ENCODE results near the gene ADIPOR2.

ADIPOR2 gene

DNA sequence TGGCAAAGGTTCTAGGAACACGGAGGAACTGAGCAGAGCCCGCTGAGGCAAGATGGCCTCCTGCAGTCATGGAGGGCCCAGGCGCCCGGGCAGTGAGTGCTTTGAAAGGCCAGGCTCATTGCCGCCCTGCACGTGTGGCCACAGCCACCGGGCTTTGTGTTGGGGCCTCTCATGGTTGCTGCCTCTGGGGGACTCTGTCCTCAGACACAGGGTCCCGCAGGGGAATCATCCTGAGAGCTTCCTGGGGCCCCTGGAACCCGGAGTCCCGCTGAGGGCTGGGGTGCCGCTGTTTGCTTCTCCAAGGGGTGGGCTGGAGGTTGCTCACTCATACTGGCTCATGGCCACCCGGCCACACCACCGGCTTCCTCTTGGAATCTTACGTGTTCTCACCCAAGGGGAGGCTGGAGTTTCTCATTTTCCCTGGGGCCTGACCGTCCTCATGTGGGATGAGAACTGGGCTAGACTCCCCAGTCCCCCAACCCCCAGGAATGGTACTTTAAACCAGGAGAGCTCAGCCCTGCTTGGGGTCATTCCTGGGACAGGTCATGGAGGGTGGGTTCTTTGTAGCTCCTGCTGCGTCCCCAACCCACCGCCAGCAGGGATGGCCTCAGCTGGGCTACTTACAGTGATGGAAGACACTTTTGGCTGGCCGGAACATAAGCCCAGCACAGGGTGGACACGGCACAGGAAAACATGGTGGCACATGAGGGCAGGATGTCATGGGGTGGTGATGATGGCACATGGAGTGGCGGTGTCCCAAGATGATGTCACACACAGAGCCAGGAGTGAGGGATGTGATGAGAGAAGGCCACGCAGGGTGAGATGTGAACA lies 108.4 kb downstream of the ADIPOR2 start:
- no peaks in the 10 kb centered on the region for H3K36me3 ChIP-seq (ENCODE audit: insufficient read depth, low read length)
- no peak for TF ChIP-seq EZH2 (IDR thresholded peaks at IDR 0.05; ENCODE audit: borderline replicate concordance, low read depth, low read length, severe bottlenecking)
- TF ChIP-seq, protein P1, sequence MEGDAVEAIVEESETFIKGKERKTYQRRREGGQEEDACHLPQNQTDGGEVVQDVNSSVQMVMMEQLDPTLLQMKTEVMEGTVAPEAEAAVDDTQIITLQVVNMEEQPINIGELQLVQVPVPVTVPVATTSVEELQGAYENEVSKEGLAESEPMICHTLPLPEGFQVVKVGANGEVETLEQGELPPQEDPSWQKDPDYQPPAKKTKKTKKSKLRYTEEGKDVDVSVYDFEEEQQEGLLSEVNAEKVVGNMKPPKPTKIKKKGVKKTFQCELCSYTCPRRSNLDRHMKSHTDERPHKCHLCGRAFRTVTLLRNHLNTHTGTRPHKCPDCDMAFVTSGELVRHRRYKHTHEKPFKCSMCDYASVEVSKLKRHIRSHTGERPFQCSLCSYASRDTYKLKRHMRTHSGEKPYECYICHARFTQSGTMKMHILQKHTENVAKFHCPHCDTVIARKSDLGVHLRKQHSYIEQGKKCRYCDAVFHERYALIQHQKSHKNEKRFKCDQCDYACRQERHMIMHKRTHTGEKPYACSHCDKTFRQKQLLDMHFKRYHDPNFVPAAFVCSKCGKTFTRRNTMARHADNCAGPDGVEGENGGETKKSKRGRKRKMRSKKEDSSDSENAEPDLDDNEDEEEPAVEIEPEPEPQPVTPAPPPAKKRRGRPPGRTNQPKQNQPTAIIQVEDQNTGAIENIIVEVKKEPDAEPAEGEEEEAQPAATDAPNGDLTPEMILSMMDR (IDR thresholded peaks at IDR 0.05; ENCODE audit: borderline replicate concordance, extremely low read depth, low read length, poor library complexity, severe bottlenecking): no peak

DNA sequence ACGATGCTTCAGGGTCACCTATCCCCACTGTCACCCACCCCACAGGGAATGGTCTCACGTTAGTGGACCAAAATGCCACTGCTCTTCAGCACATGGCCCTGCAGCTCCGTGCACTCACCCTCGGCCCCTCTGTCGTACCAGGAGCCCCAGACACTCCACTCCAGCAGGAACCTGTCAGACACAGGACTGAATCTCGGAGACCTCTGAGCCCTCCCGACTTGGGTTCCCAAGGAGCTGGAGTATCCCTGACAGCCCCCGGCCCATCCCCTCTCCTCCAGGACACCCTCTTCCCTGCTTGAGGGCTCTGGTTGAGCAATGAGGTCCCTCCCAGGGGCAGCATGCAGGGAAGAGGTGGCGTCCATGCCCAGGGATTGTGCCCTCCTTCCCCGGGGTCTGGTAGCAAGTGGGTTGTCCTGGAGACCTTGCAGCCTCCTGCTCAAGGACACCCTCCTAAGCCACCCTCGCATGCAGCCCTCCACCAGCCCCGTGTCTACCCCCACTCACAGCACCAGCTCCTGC lies 109.1 kb downstream of the ADIPOR2 start:
- H2AFZ ChIP-seq (ENCODE audit: low read depth, low read length): no peak overlapping the region
- H3K9ac ChIP-seq (ENCODE audit: low read depth, low read length): no peak overlapping the region
- ATAC-seq (ENCODE audit: insufficient read depth, low read depth) (no peak), DNase-seq (no peak)
- no peak overlapping the region for H3K27ac ChIP-seq (ENCODE audit: low read length)
- H3K79me2 ChIP-seq (ENCODE audit: insufficient read depth, low read length): no peaks in the 10 kb centered on the region
- TF ChIP-seq, protein P1 (IDR thresholded peaks at IDR 0.05; ENCODE audit: borderline replicate concordance, extremely low read depth, low read length, poor library complexity, severe bottlenecking): no peak
- H3K4me3 ChIP-seq (ENCODE audit: low read depth in 1 of 2, low read length in 2 of 2): no peak overlapping the region
- no peaks in the 10 kb centered on the region; the same call in 1 of the 2 replicates for H4K20me1 ChIP-seq (ENCODE audit: insufficient read depth, low read length)
- no peak overlapping the region for H3K4me2 ChIP-seq (ENCODE audit: insufficient read depth, low read length)
- H3K36me3 ChIP-seq (ENCODE audit: insufficient read depth, low read length): no peaks in the 10 kb centered on the region
- H3K27me3 ChIP-seq (ENCODE audit: insufficient read depth, low read length, poor library complexity): no peaks in the 10 kb centered on the region
- H3K4me1 ChIP-seq (ENCODE audit: insufficient read depth, low read length): peaks cover 22% of the 10 kb centered on the region
- H3K9me3 ChIP-seq (ENCODE audit: insufficient read depth, low read length, severe bottlenecking): no peaks in the 10 kb centered on the region

More for the DNA sequence above, 108.4 kb downstream of the ADIPOR2 start:
- H3K27ac ChIP-seq (ENCODE audit: low read length): no peak overlapping the region
- no peaks in the 10 kb centered on the region for H3K9me3 ChIP-seq (ENCODE audit: insufficient read depth, low read length, severe bottlenecking)
- H3K4me2 ChIP-seq (ENCODE audit: insufficient read depth, low read length): no peak overlapping the region
- DNase-seq: no peak
- H3K9ac ChIP-seq (ENCODE audit: low read depth, low read length): no peak overlapping the region
- H3K4me1 ChIP-seq (ENCODE audit: insufficient read depth, low read length): peaks cover 18% of the 10 kb centered on the region
- ATAC-seq (ENCODE audit: insufficient read depth, low read depth): no peak
- H3K4me3 ChIP-seq (ENCODE audit: low read depth in 1 of 2, low read length in 2 of 2): no peak overlapping the region
- H3K79me2 ChIP-seq (ENCODE audit: insufficient read depth, low read length): no peaks in the 10 kb centered on the region
- H4K20me1 ChIP-seq (ENCODE audit: insufficient read depth, low read length): no peaks in the 10 kb centered on the region; the same call in 1 of the 2 replicates
- H2AFZ ChIP-seq (ENCODE audit: low read depth, low read length): no peak overlapping the region
- H3K27me3 ChIP-seq (ENCODE audit: insufficient read depth, low read length, poor library complexity): no peaks in the 10 kb centered on the region

DNA sequence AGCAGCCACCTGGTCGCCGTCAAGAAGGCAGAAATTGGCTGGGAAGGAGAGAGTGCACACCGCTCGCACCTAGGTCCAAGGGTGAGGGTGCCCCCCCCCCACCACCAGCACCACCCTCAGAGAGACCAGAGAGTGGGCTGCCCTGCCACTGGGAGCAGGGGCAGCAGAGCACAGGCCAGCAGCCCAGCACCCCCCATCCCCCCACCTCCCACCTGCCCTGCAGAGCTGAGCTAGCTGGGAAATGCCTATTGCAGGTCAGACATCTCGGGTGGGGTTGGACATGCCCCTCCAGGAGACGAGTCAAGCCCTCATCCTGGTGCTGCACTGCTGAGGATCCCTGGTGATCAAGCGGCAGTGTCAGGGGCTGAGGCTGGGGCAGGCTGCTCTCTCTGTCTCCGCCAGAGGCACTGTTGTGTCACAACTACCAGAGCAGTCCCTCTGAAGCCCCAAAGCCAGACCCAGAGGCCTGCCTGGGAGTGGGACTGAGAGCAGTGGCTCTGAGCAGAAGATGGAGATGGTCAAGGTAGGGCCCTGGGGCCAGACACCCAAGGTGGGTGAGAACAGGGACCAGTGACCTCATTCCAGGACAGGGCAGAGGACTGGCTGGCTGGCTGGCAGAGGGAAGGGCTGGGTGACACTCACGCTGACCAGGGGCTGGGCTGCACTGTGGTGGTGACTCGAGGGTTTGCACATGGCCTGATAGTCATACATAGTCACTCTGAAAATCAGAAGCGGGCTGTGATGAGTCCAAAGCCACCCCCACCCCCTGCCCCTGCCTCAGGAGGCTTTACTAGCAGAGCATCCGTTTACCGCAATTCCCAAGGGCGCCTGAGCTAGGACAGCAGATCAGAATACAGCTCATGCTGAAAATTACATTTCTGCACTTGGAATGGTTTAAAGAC lies 109.8 kb downstream of the ADIPOR2 start:
- DNase-seq (no peak), ATAC-seq (ENCODE audit: insufficient read depth, low read depth) (no peak)
- Histone ChIP-seq H3K9ac (ENCODE audit: low read depth, low read length) (no peak overlapping the region), H3K4me2 (ENCODE audit: insufficient read depth, low read length) (no peak overlapping the region), H3K4me3 (ENCODE audit: low read depth in 1 of 2, low read length in 2 of 2) (no peak overlapping the region), H3K27me3 (ENCODE audit: insufficient read depth, low read length, poor library complexity) (no peaks in the 10 kb centered on the region), H4K20me1 (ENCODE audit: insufficient read depth, low read length) (no peaks in the 10 kb centered on the region; the same call in 1 of the 2 replicates), H3K36me3 (ENCODE audit: insufficient read depth, low read length) (no peaks in the 10 kb centered on the region), H3K4me1 (ENCODE audit: insufficient read depth, low read length) (peaks cover 17% of the 10 kb centered on the region), H3K79me2 (ENCODE audit: insufficient read depth, low read length) (no peaks in the 10 kb centered on the region), H3K27ac (ENCODE audit: low read length) (no peak overlapping the region), H3K9me3 (ENCODE audit: insufficient read depth, low read length, severe bottlenecking) (no peaks in the 10 kb centered on the region), H2AFZ (ENCODE audit: low read depth, low read length) (no peak overlapping the region)
- no peak for TF ChIP-seq EZH2 (IDR thresholded peaks at IDR 0.05; ENCODE audit: borderline replicate concordance, low read depth, low read length, severe bottlenecking)
- TF ChIP-seq, protein P1 (IDR thresholded peaks at IDR 0.05; ENCODE audit: borderline replicate concordance, extremely low read depth, low read length, poor library complexity, severe bottlenecking): no peak

Data from DND-41 (cell line).